VCaP (cell line): Measurements from ENCODE around the gene LANCL2.

Source experiments
- H3K27ac ChIP-seq: fragments of 450-650 bp; 2 replicates; pipeline ENCODE4 v1.5.1; 2017
- TF ChIP-seq, protein P1 (sequence below): fragments of 450-650 bp; conservative IDR thresholded peaks from 2 replicates; pipeline ENCODE4 v1.5.1; 2017; ENCODE audit warnings: mild to moderate bottlenecking, moderate library complexity

The LANCL2 gene

DNA sequence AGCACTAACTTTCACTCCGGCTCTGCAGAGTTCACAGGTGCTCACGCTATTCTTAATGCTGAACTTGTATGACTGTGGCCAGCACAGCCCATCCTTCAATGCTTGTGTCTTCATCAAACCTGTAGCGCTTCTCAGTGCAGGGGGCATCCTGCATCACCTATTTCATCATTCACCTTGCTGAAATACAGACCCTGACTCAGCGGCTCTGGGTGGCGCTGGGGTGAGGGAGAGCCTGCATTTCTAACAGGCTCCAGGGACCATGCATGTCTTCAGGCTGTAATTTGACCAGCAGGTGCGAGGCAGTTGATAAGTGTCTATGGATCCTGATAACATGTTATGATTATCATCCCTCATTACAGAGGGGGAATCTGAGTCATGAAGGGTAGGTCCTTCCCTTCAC lies 117.9 kb downstream of the LANCL2 start:
- TF ChIP-seq, protein P1, sequence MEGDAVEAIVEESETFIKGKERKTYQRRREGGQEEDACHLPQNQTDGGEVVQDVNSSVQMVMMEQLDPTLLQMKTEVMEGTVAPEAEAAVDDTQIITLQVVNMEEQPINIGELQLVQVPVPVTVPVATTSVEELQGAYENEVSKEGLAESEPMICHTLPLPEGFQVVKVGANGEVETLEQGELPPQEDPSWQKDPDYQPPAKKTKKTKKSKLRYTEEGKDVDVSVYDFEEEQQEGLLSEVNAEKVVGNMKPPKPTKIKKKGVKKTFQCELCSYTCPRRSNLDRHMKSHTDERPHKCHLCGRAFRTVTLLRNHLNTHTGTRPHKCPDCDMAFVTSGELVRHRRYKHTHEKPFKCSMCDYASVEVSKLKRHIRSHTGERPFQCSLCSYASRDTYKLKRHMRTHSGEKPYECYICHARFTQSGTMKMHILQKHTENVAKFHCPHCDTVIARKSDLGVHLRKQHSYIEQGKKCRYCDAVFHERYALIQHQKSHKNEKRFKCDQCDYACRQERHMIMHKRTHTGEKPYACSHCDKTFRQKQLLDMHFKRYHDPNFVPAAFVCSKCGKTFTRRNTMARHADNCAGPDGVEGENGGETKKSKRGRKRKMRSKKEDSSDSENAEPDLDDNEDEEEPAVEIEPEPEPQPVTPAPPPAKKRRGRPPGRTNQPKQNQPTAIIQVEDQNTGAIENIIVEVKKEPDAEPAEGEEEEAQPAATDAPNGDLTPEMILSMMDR = no peak
- no peak overlapping the region for H3K27ac ChIP-seq
